Endothelial cell (in vitro differentiated cells): ENCODE results near the gene LUZP2. TPM values are rescaled to one million over a fixed set of nuclear protein-coding genes. Genes with fewer than 3 reads are reported as not detected.

Source experiments
- DNase-seq: peaks from one replicate; pipeline ENCODE4 v3.0.0; 2021; ENCODE audit warnings: low spot score
- H3K27ac Mint-ChIP-seq: one replicate; pipeline ENCODE4 v1.8.0; 2021; ENCODE audit warnings: mixed read lengths, inconsistent platforms; ENCODE audit not compliant: unreplicated experiment
- H3K27me3 Mint-ChIP-seq: one replicate; pipeline ENCODE4 v1.8.0; 2021; ENCODE audit warnings: mild to moderate bottlenecking, moderate library complexity, mixed read lengths, inconsistent platforms; ENCODE audit not compliant: unreplicated experiment
- H3K36me3 Mint-ChIP-seq: one replicate; pipeline ENCODE4 v1.8.0; 2021; ENCODE audit warnings: mild to moderate bottlenecking, low read depth, mixed read lengths, inconsistent platforms; ENCODE audit not compliant: unreplicated experiment
- H3K4me1 Mint-ChIP-seq: one replicate; pipeline ENCODE4 v1.8.0; 2021; ENCODE audit warnings: mild to moderate bottlenecking, mixed read lengths, inconsistent platforms; ENCODE audit not compliant: unreplicated experiment
- H3K4me3 Mint-ChIP-seq: one replicate; pipeline ENCODE4 v1.8.0; 2021; ENCODE audit warnings: mild to moderate bottlenecking, mixed read lengths, inconsistent platforms; ENCODE audit not compliant: unreplicated experiment
- H3K9me3 Mint-ChIP-seq: one replicate; pipeline ENCODE4 v1.8.0; 2021; ENCODE audit warnings: mixed read lengths, inconsistent platforms; ENCODE audit not compliant: unreplicated experiment
- total RNA-seq: library from RNA; stranded (reverse); fragmentation: NEBNext Ultra II Directional; extraction: Animal tissue kit (Norgen Biotek cat#: 25700); gene quantifications from one replicate; pipeline ENCODE4 v1.2.1, GENCODE V29; 2021; ENCODE audit not compliant: unreplicated experiment
- TF ChIP-seq, protein P1 (sequence below): fragments of 200-600 bp; sonication (generic); IDR thresholded peaks from one replicate; pipeline ENCODE4 v1.5.0; 2021; ENCODE audit warnings: antibody characterized with exemption; ENCODE audit not compliant: unreplicated experiment

Gene LUZP2
- total RNA-seq, 1 donor from 2014 or later: 0.10 TPM

DNA sequence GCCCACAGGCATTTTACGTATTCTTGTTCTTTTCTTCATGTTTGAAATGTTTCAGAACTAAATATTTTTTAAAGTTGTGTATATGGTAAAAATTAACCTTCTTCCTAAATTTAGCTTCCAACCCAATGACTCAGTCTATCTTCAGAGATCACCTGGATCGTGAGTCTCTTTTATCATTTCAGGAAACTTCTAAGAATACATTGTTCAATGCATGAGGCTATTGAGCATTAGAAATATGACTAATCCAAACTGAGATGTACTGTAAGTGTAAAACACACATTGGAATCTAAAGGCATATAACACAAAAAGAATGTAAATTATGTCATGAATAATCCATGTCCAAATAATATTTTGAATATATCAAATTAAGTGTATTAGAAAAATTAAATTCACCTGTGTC lies 265.2 kb downstream of the LUZP2 start:
- Mint-ChIP-seq H3K36me3 (no peaks in the 10 kb centered on the region), H3K4me3 (no peak overlapping the region), H3K9me3 (no peaks in the 10 kb centered on the region)

GRCh38 chr11:24767411-24767810 lies 270.6 kb downstream of the LUZP2 start:
- Mint-ChIP-seq H3K9me3 (no peaks in the 10 kb centered on the region), H3K27ac (no peak overlapping the region), H3K27me3 (no peaks in the 10 kb centered on the region), H3K36me3 (no peaks in the 10 kb centered on the region), H3K4me1 (no peaks in the 10 kb centered on the region), H3K4me3 (no peak overlapping the region)
- TF ChIP-seq, protein P1, sequence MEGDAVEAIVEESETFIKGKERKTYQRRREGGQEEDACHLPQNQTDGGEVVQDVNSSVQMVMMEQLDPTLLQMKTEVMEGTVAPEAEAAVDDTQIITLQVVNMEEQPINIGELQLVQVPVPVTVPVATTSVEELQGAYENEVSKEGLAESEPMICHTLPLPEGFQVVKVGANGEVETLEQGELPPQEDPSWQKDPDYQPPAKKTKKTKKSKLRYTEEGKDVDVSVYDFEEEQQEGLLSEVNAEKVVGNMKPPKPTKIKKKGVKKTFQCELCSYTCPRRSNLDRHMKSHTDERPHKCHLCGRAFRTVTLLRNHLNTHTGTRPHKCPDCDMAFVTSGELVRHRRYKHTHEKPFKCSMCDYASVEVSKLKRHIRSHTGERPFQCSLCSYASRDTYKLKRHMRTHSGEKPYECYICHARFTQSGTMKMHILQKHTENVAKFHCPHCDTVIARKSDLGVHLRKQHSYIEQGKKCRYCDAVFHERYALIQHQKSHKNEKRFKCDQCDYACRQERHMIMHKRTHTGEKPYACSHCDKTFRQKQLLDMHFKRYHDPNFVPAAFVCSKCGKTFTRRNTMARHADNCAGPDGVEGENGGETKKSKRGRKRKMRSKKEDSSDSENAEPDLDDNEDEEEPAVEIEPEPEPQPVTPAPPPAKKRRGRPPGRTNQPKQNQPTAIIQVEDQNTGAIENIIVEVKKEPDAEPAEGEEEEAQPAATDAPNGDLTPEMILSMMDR: no peak
- no peak for DNase-seq

More for the DNA sequence above, 265.2 kb downstream of the LUZP2 start:
- no peak for DNase-seq
- TF ChIP-seq, protein P1: no peak
- Mint-ChIP-seq H3K27ac (no peak overlapping the region), H3K4me1 (no peaks in the 10 kb centered on the region), H3K27me3 (no peaks in the 10 kb centered on the region)

GRCh38 chr11:24773322-24773721 lies 276.5 kb downstream of the LUZP2 start:
- Mint-ChIP-seq H3K27me3 (peaks cover 1% of the 10 kb centered on the region), H3K27ac (no peak overlapping the region), H3K36me3 (no peaks in the 10 kb centered on the region), H3K4me3 (no peak overlapping the region), H3K9me3 (no peaks in the 10 kb centered on the region), H3K4me1 (no peaks in the 10 kb centered on the region)
- DNase-seq: no peak
- TF ChIP-seq, protein P1: no peak

DNA sequence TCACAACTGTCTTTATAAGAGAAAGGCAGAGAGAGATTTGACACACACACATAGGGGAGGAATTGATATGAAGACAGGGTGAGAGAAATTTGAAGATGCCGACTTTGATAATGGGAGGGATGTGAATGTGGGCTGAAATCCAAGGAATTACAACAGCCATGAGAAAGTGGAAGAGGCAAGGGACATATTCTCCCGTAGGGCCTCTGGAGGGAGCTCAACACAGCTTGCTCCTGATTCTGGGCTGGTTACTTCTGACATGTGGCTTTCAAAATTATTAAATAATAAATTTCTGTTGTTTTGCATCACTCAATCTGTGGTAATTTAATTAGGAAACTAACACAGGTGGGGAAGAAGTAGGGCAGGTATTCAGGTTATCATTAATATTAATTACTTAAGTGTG lies 282.9 kb downstream of the LUZP2 start:
- Mint-ChIP-seq H3K27ac (no peak overlapping the region), H3K36me3 (no peaks in the 10 kb centered on the region), H3K4me1 (no peaks in the 10 kb centered on the region), H3K27me3 (peaks cover 1% of the 10 kb centered on the region), H3K4me3 (no peak overlapping the region), H3K9me3 (no peaks in the 10 kb centered on the region)
- TF ChIP-seq, protein P1: no peak
- no peak for DNase-seq

GRCh38 chr11:24781288-24781687 lies 284.4 kb downstream of the LUZP2 start:
- H3K4me1 Mint-ChIP-seq: no peaks in the 10 kb centered on the region
- H3K36me3 Mint-ChIP-seq: no peaks in the 10 kb centered on the region
- no peak for DNase-seq
- no peak overlapping the region for H3K4me3 Mint-ChIP-seq
- no peaks in the 10 kb centered on the region for H3K9me3 Mint-ChIP-seq
- H3K27ac Mint-ChIP-seq: no peak overlapping the region
- TF ChIP-seq, protein P1: no peak
- peaks cover 1% of the 10 kb centered on the region for H3K27me3 Mint-ChIP-seq
